CD4-positive, CD25-positive, alpha-beta regulatory T cell (primary cell): ENCODE results near the gene HECTD2. TPM values are rescaled to one million over a fixed set of nuclear protein-coding genes. Genes with fewer than 3 reads are reported as not detected.
"Not testable (repeated sequence)": the region's sequence is repeated elsewhere in the genome, so short reads cannot be mapped to it uniquely, and the experiment has no call there.

ENCODE experiments used
- ATAC-seq, 2 donors: fragments of 150-1000 bp; cut with Tn5 transposase; one replicate each; pipeline ENCODE4 v1.10.0; 2021; ENCODE audit warnings: low read depth in 2 of 2, moderate number of reproducible peaks in 2 of 2, moderate library complexity in 1 of 2
- DNase-seq, 3 donors: peaks; one replicate each; pipeline versions ENCODE4 v3.0.0 to v3.0.0-alpha.2; 2012 to 2022; ENCODE audit warnings: mixed read lengths in 1 of 3
- H3K27ac ChIP-seq: one replicate; pipeline ENCODE4 v1.7.0; 2013; ENCODE audit warnings: mild to moderate bottlenecking, low read length; ENCODE audit not compliant: insufficient read depth, poor library complexity, severe bottlenecking
- H3K27me3 ChIP-seq: one replicate; pipeline ENCODE4 v1.7.0; 2013; ENCODE audit warnings: low read length; ENCODE audit not compliant: control insufficient read depth, insufficient read depth
- H3K36me3 ChIP-seq: one replicate; pipeline ENCODE4 v1.7.0; 2013; ENCODE audit warnings: mild to moderate bottlenecking, low read length, moderate library complexity; ENCODE audit not compliant: control insufficient read depth, insufficient read depth
- H3K4me1 ChIP-seq: 2 replicates; pipeline ENCODE4 v1.7.0; 2013; ENCODE audit warnings: mild to moderate bottlenecking, low read length; ENCODE audit not compliant: insufficient read depth, control insufficient read depth, poor library complexity, severe bottlenecking
- H3K4me3 ChIP-seq: one replicate; pipeline ENCODE4 v1.7.0; 2013; ENCODE audit warnings: low read depth, mild to moderate bottlenecking, low read length, moderate library complexity
- H3K9me3 ChIP-seq, 2 experiments: 1 replicate in 1 of 2; 2 replicates in 1 of 2; pipeline ENCODE4 v1.7.0; 2013; ENCODE audit warnings: low read length in 2 of 2, mild to moderate bottlenecking in 1 of 2, moderate library complexity in 1 of 2; ENCODE audit not compliant: control insufficient read depth in 2 of 2
- H3K27ac Mint-ChIP-seq, 3 donors: one replicate each; pipeline ENCODE4 v1.8.0; 2020 to 2022; ENCODE audit warnings: mild to moderate bottlenecking in 3 of 3, mixed read lengths in 3 of 3, moderate library complexity in 2 of 3
- H3K27me3 Mint-ChIP-seq: one replicate; pipeline ENCODE4 v1.8.0; 2022; ENCODE audit warnings: mild to moderate bottlenecking, mixed read lengths
- H3K36me3 Mint-ChIP-seq: one replicate; pipeline ENCODE4 v1.8.0; 2020; ENCODE audit warnings: mixed read lengths
- H3K4me1 Mint-ChIP-seq, 4 donors: one replicate each; pipeline ENCODE4 v1.8.0; 2020 to 2022; ENCODE audit warnings: mixed read lengths in 4 of 4, mild to moderate bottlenecking in 1 of 4
- H3K4me3 Mint-ChIP-seq, 4 donors: one replicate each; pipeline ENCODE4 v1.8.0; 2020 to 2022; ENCODE audit warnings: mild to moderate bottlenecking in 4 of 4, mixed read lengths in 4 of 4, moderate library complexity in 3 of 4
- H3K9me3 Mint-ChIP-seq, 7 donors: one replicate each; pipeline ENCODE4 v1.8.0; 2020 to 2022; ENCODE audit warnings: mixed read lengths in 7 of 7, mild to moderate bottlenecking in 3 of 7, moderate library complexity in 2 of 7
- polyA plus RNA-seq, 4 donors: library from polyadenylated mRNA; unstranded; fragments of 300-500 nt; fragmentation: Illumina TruSeq; gene quantifications; one replicate each; pipeline ENCODE4 v1.2.3, GENCODE V29; 2021
- total RNA-seq: library from RNA; stranded (reverse); gene quantifications from one replicate; pipeline ENCODE4 v1.2.3, GENCODE V29; 2022

Gene HECTD2
- total and polyA plus RNA-seq, 5 donors from 2014 or later: 0.34 to 1.7 (median 0.73) TPM

- no peaks in the 10 kb centered on the region for H3K4me1 Mint-ChIP-seq
- Histone ChIP-seq H3K9me3 (no peaks in the 10 kb centered on the region), H3K4me1 (no peaks in the 10 kb centered on the region), H3K4me3 (no peak overlapping the region), H3K36me3 (no peaks in the 10 kb centered on the region), H3K27me3 (no peaks in the 10 kb centered on the region), H3K27ac (no peak overlapping the region)
- no peaks in the 10 kb centered on the region for H3K36me3 Mint-ChIP-seq
- no peak overlapping the region for H3K27ac Mint-ChIP-seq
- peaks cover 6% of the 10 kb centered on the region for H3K27me3 Mint-ChIP-seq
- no peak for DNase-seq
- no peak for ATAC-seq
- H3K9me3 Mint-ChIP-seq: peaks cover 0 to 3% (median 0%) of the 10 kb centered on the region in 7 donors
- no peak overlapping the region for H3K4me3 Mint-ChIP-seq
These were observed 118.6 kb downstream of the HECTD2 start for GRCh38 chr10:91528768-91529167.

- H3K27me3 Mint-ChIP-seq, H3K4me3 Mint-ChIP-seq, ATAC-seq: not testable (repeated sequence)
These were observed 124.6 kb downstream of the HECTD2 start for GRCh38 chr10:91534789-91535188.

GRCh38 chr10:91536111-91536510 lies 126.0 kb downstream of the HECTD2 start:
- H3K36me3 ChIP-seq: no peaks in the 10 kb centered on the region
- peaks cover 0 to 7% (median 2%) of the 10 kb centered on the region in 7 donors for H3K9me3 Mint-ChIP-seq

More at GRCh38 chr10:91534789-91535188, 124.6 kb downstream of the HECTD2 start:
- not testable (repeated sequence) for H3K36me3 ChIP-seq, H3K27ac Mint-ChIP-seq, H3K4me1 ChIP-seq, H3K9me3 ChIP-seq, H3K27ac ChIP-seq, H3K4me3 ChIP-seq, H3K9me3 Mint-ChIP-seq, DNase-seq, H3K36me3 Mint-ChIP-seq, H3K4me1 Mint-ChIP-seq, H3K27me3 ChIP-seq

GRCh38 chr10:91536733-91537132 lies 126.6 kb downstream of the HECTD2 start:
- DNase-seq (no peak), ATAC-seq (no peak)
- Mint-ChIP-seq H3K27ac (no peak overlapping the region), H3K4me3 (no peak overlapping the region), H3K9me3 (peaks cover 0 to 7% (median 1%) of the 10 kb centered on the region in 7 donors), H3K27me3 (peaks cover 10% of the 10 kb centered on the region), H3K36me3 (no peaks in the 10 kb centered on the region), H3K4me1 (no peaks in the 10 kb centered on the region)
- Histone ChIP-seq H3K27me3 (peaks cover 2% of the 10 kb centered on the region), H3K36me3 (no peaks in the 10 kb centered on the region), H3K4me3 (no peak overlapping the region), H3K27ac (no peak overlapping the region), H3K4me1 (no peaks in the 10 kb centered on the region), H3K9me3 (no peaks in the 10 kb centered on the region)

More at GRCh38 chr10:91536111-91536510, 126.0 kb downstream of the HECTD2 start:
- no peaks in the 10 kb centered on the region for H3K9me3 ChIP-seq
- no peak overlapping the region for H3K4me3 Mint-ChIP-seq
- H3K27ac ChIP-seq: no peak overlapping the region
- ATAC-seq (no peak), DNase-seq (no peak)
- H3K27me3 ChIP-seq: peaks cover 2% of the 10 kb centered on the region
- H3K4me1 Mint-ChIP-seq: no peaks in the 10 kb centered on the region
- no peaks in the 10 kb centered on the region for H3K36me3 Mint-ChIP-seq
- no peaks in the 10 kb centered on the region for H3K4me1 ChIP-seq
- no peak overlapping the region for H3K4me3 ChIP-seq
- H3K27ac Mint-ChIP-seq: no peak overlapping the region
- peaks cover 10% of the 10 kb centered on the region for H3K27me3 Mint-ChIP-seq

GRCh38 chr10:91537614-91538383 lies 127.7 kb downstream of the HECTD2 start:
- DNase-seq (no peak), ATAC-seq (no peak)
- Histone ChIP-seq H3K9me3 (no peaks in the 10 kb centered on the region), H3K27ac (no peak overlapping the region), H3K4me3 (no peak overlapping the region), H3K4me1 (no peaks in the 10 kb centered on the region), H3K27me3 (peaks cover 5% of the 10 kb centered on the region), H3K36me3 (no peaks in the 10 kb centered on the region)
- no peak overlapping the region for H3K4me3 Mint-ChIP-seq
- H3K27me3 Mint-ChIP-seq: peaks cover 16% of the 10 kb centered on the region
- no peaks in the 10 kb centered on the region for H3K36me3 Mint-ChIP-seq
- H3K4me1 Mint-ChIP-seq: no peaks in the 10 kb centered on the region
- peaks cover 0 to 7% (median 0%) of the 10 kb centered on the region in 7 donors for H3K9me3 Mint-ChIP-seq
- no peak overlapping the region for H3K27ac Mint-ChIP-seq

- no peak overlapping the region for H3K27ac ChIP-seq
- Mint-ChIP-seq H3K27me3 (peaks cover 16% of the 10 kb centered on the region), H3K27ac (peak overlapping the region in 1 of 3 donors; percentile 58), H3K9me3 (peaks cover 0 to 7% (median 0%) of the 10 kb centered on the region in 7 donors), H3K36me3 (no peaks in the 10 kb centered on the region), H3K4me1 (no peaks in the 10 kb centered on the region), H3K4me3 (no peak overlapping the region)
- H3K36me3 ChIP-seq: no peaks in the 10 kb centered on the region
- DNase-seq (no peak), ATAC-seq (no peak)
- H3K4me3 ChIP-seq: no peak overlapping the region
- no peaks in the 10 kb centered on the region for H3K9me3 ChIP-seq
- no peaks in the 10 kb centered on the region for H3K4me1 ChIP-seq
- peaks cover 5% of the 10 kb centered on the region for H3K27me3 ChIP-seq
These were observed 129.8 kb downstream of the HECTD2 start for GRCh38 chr10:91539930-91540329.

GRCh38 chr10:91540733-91541132 lies 130.6 kb downstream of the HECTD2 start:
- Histone ChIP-seq H3K27me3 (peaks cover 5% of the 10 kb centered on the region), H3K4me3 (no peak overlapping the region), H3K9me3 (no peaks in the 10 kb centered on the region), H3K27ac (no peak overlapping the region), H3K36me3 (no peaks in the 10 kb centered on the region), H3K4me1 (no peaks in the 10 kb centered on the region)
- H3K4me3 Mint-ChIP-seq: no peak overlapping the region
- H3K9me3 Mint-ChIP-seq: peaks cover 0 to 7% (median 0%) of the 10 kb centered on the region in 7 donors
- DNase-seq: no peak
- no peaks in the 10 kb centered on the region for H3K36me3 Mint-ChIP-seq
- no peak for ATAC-seq
- H3K27me3 Mint-ChIP-seq: peaks cover 16% of the 10 kb centered on the region
- H3K4me1 Mint-ChIP-seq: no peaks in the 10 kb centered on the region
- H3K27ac Mint-ChIP-seq: no peak overlapping the region

- Histone ChIP-seq H3K4me1 (no peaks in the 10 kb centered on the region), H3K27ac (no peak overlapping the region), H3K9me3 (no peaks in the 10 kb centered on the region), H3K4me3 (no peak overlapping the region), H3K36me3 (no peaks in the 10 kb centered on the region), H3K27me3 (peaks cover 5% of the 10 kb centered on the region)
- DNase-seq (no peak), ATAC-seq (no peak)
- no peaks in the 10 kb centered on the region for H3K36me3 Mint-ChIP-seq
- H3K27ac Mint-ChIP-seq: no peak overlapping the region
- no peaks in the 10 kb centered on the region for H3K4me1 Mint-ChIP-seq
- H3K4me3 Mint-ChIP-seq: no peak overlapping the region
- H3K9me3 Mint-ChIP-seq: peaks cover 0 to 7% (median 0%) of the 10 kb centered on the region in 7 donors
- H3K27me3 Mint-ChIP-seq: peaks cover 16% of the 10 kb centered on the region
These were observed 131.3 kb downstream of the HECTD2 start for GRCh38 chr10:91541481-91541880.
